Spleen (tissue), 7 donors: ENCODE results near the gene POLR2A.
"Not testable (repeated sequence)": the region's sequence is repeated elsewhere in the genome, so short reads cannot be mapped to it uniquely, and the experiment has no call there.

Source experiments
- CTCF ChIP-seq, 11 experiments: fragments of 200-600 bp in 7 of 11; fragments of 450-650 bp in 4 of 11; sonication (generic) in 4 of 11; IDR thresholded peaks in 8 of 11; conservative IDR thresholded peaks in 3 of 11; 1 replicate in 7 of 11; 2 replicates in 4 of 11; pipeline versions ENCODE4 v1.4.0 to v1.8.0; 2016 to 2021; ENCODE audit warnings: antibody characterized with exemption in 11 of 11, inconsistent platforms in 4 of 11, mild to moderate bottlenecking in 1 of 11
- POLR2A ChIP-seq, 3 donors: fragments of 450-650 bp; IDR thresholded peaks; one replicate each; pipeline ENCODE4 v1.5.1; 2017; ENCODE audit warnings: antibody characterized with exemption in 3 of 3, mild to moderate bottlenecking in 1 of 3
- donor health status: DM: no; HTN: no; CAD: no; lungs with moderate emphysema.
- donor health status: DM: no; HTN: no; CAD: no.
- donor health status: DM: no; HTN: no; CAD: no.

GRCh38 chr17:7481275-7481674 lies 2.9 kb upstream of the POLR2A start, which contains the start of gene SLC35G6:
- not testable (repeated sequence) for TF ChIP-seq POLR2A (IDR thresholded peaks at IDR 0.05); CTCF (IDR thresholded peaks at IDR 0.05 in 8 of 11, conservative IDR thresholded peaks at IDR 0.05 in 3 of 11)
